Measurements from ENCODE around the gene ABCB9. TPM values are rescaled to one million over a fixed set of nuclear protein-coding genes. Genes with fewer than 3 reads are reported as not detected.

Gene ABCB9
- polyA plus RNA-seq, 1 experiment, result 6.1 TPM

- H3K27me3 ChIP-seq (ENCODE audit: control insufficient read depth, insufficient read depth, low read length), result no peaks in the 10 kb centered on the region; the same call in 1 of the 2 replicates
- H3K4me3 ChIP-seq (ENCODE audit: low read depth, low read length), result no peak overlapping the region
- no peaks in the 10 kb centered on the region for H3K36me3 ChIP-seq (ENCODE audit: control insufficient read depth, insufficient read depth, low read length)
- ChIA-PET POLR2A (no interaction called here), CTCF (interaction anchor here (1.5 kb wide), 1 partner anchor 10 kb away, joined by 3 read pairs; no protein-coding TSS in a partner anchor)
- DNase-seq (ENCODE audit: low read depth), result no peak
- TF ChIP-seq CTCF (IDR thresholded peaks at IDR 0.05; ENCODE audit: insufficient read depth, low read depth, low read length), result no peak
Observed at GRCh38 chr12:123010110-123010509, 43.8 kb upstream of the ABCB9 start.

DNA sequence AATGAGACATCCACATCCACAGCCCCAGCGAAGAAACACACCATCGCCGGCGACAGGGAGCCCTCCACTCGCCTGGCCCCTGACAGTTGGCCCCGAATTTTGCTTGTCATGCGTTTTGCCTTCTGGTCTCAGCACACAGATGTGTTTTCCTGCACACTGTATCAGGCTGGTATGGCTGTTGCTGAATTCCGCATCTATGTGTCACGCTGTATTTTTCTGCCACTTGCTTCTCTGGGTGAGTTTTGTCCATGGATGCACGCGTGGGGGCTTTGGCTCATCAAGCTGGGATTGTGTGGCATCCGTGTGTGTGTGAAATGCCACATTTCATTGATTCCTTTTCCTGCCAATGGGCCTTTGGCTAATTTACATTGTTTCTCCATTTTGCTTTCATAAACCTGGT is 40.7 kb upstream of the ABCB9 start:
- Histone ChIP-seq H3K4me3 (ENCODE audit: low read depth, low read length) (no peak overlapping the region), H3K27me3 (ENCODE audit: control insufficient read depth, insufficient read depth, low read length) (no peaks in the 10 kb centered on the region), H3K36me3 (ENCODE audit: control insufficient read depth, insufficient read depth, low read length) (no peaks in the 10 kb centered on the region)
- ChIA-PET CTCF (interaction anchor here (0.6 to 1.3 kb wide), 2 partner anchors 13 to 389 kb away, joined by 3 to 6 read pairs; no protein-coding TSS in a partner anchor), POLR2A (no interaction called here)
- TF ChIP-seq CTCF (IDR thresholded peaks at IDR 0.05; ENCODE audit: insufficient read depth, low read depth, low read length), result no peak
- no peak for DNase-seq (ENCODE audit: low read depth)

GRCh38 chr12:123005081-123005626 is 38.9 kb upstream of the ABCB9 start:
- Histone ChIP-seq H3K27me3 (ENCODE audit: control insufficient read depth, insufficient read depth, low read length) (no peaks in the 10 kb centered on the region), H3K4me3 (ENCODE audit: low read depth, low read length) (no peak overlapping the region), H3K36me3 (ENCODE audit: control insufficient read depth, insufficient read depth, low read length) (no peaks in the 10 kb centered on the region)
- no peak for TF ChIP-seq CTCF (IDR thresholded peaks at IDR 0.05; ENCODE audit: insufficient read depth, low read depth, low read length)
- DNase-seq (ENCODE audit: low read depth), result no peak
- CTCF ChIA-PET, result no interaction called here
- POLR2A ChIA-PET, result no interaction called here

DNA sequence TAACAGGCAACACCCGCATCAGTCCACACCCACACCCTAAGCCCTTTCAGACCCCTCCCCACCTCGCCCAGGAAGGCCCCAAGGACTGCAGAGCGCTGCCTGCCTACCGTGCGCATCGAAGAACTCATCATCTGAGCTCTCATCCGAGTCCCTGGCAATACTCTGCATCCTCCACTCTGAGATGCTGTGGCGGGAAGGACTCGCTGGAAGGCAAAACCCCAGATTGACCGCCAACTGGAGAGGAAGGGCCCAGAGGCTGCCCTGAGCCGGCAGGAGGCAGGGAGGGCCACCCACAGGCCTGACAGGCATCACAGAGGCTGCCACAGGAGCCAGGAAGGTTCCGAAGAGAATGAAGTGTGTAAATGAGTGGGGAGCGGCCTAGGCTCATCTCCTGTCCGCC is 38.0 kb upstream of the ABCB9 start:
- no peak for TF ChIP-seq CTCF (IDR thresholded peaks at IDR 0.05; ENCODE audit: insufficient read depth, low read depth, low read length)
- no peak for DNase-seq (ENCODE audit: low read depth)
- Histone ChIP-seq H3K36me3 (ENCODE audit: control insufficient read depth, insufficient read depth, low read length) (no peaks in the 10 kb centered on the region), H3K4me3 (ENCODE audit: low read depth, low read length) (no peak overlapping the region), H3K27me3 (ENCODE audit: control insufficient read depth, insufficient read depth, low read length) (no peaks in the 10 kb centered on the region)
- CTCF ChIA-PET, result no interaction called here
- POLR2A ChIA-PET, result no interaction called here

- H3K4me3 ChIP-seq (ENCODE audit: low read depth, low read length), result no peak overlapping the region
- no peak for TF ChIP-seq CTCF (IDR thresholded peaks at IDR 0.05; ENCODE audit: insufficient read depth, low read depth, low read length)
- DNase-seq (ENCODE audit: low read depth), result no peak
- CTCF ChIA-PET, result interaction anchor here (1.6 kb wide), 1 partner anchor 135 kb away, joined by 4 read pairs; no protein-coding TSS in a partner anchor
- POLR2A ChIA-PET, result interaction anchor here (0.7 kb wide), 1 partner anchor 204 kb away, joined by 3 read pairs; no protein-coding TSS in a partner anchor
- no peaks in the 10 kb centered on the region for H3K27me3 ChIP-seq (ENCODE audit: control insufficient read depth, insufficient read depth, low read length)
- no peaks in the 10 kb centered on the region for H3K36me3 ChIP-seq (ENCODE audit: control insufficient read depth, insufficient read depth, low read length)
Observed at GRCh38 chr12:123003257-123003656, 37.0 kb upstream of the ABCB9 start.
